ENCODE data around the gene CNOT9.
"Not testable (repeated sequence)": the region's sequence is repeated elsewhere in the genome, so short reads cannot be mapped to it uniquely, and the experiment has no call there.

The CNOT9 gene, protein sequence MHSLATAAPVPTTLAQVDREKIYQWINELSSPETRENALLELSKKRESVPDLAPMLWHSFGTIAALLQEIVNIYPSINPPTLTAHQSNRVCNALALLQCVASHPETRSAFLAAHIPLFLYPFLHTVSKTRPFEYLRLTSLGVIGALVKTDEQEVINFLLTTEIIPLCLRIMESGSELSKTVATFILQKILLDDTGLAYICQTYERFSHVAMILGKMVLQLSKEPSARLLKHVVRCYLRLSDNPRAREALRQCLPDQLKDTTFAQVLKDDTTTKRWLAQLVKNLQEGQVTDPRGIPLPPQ

DNA sequence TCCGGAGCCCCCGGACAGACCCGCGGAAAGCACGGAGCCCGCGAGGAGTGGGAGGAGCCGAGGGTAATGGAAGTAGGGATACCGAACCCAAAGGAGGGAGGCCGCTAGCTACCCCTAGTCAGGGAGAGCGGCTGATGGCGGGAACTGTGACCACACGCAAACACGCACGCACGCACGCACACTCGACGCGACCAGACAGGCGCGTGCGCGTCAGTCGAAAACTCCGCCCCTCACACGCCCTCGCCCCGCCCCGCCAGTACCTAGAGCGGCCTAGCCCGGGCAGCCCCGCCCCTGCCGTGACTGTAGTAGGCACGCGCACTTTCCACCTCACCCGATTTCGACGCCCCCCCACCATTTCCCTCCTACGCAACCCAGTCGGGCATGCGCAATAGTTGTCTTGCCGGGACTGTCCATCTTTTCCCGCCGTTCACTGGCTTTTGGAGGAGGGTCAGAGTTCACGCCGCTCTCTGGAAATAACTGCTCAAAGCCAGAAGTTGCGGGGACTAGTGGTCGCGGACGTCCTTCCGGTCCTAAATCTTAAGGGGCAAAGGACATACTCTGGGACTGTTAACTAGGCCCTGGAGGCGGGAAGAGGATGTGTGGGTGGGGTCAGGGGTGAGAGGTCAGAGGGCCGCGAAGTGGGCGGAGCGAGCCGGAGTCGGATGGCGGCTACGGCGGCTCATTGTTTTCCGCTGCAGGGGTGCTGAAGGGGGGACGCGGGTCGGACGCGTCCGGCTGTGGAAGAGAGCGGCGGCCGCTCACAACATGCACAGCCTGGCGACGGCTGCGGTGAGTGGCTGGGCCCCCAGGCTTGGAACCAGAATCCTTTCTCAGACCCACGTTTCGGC lies at the start of gene CNOT9, which contains the start of gene USP37:
CNOT9 (plus strand) TSS at position 650 of the 848 bp plus-strand sequence; CDS start at position 766, 116 bp downstream.
USP37 (minus strand) TSS at position 162 of the 848 bp plus-strand sequence. CDS start 9,698 bp downstream, outside the sequence.
- DNase-seq (ENCODE audit: low read depth in 1 of 2, low spot score in 1 of 2), result peak; percentile 100

DNA sequence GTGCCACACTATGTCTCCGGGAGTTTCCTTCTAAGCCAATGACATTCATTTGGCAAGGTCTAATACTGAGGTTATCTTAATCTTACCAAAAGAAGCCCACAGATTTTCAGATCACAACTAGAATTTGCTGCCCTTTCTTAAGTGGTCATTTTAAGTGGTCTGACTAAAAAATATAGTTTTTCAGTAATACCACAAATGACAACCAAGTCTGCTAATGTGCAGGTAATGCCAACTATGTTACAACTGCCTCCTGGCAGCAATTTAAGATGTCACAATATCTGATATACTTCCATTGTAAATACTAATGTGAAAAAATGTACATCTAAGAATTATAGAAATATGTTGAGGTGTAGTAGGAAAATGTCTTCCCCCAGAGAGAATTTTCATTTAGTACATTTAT lies 49.8 kb upstream of the CNOT9 start:
- DNase-seq (ENCODE audit: low read depth in 1 of 2, low spot score in 1 of 2), result no peak

DNA sequence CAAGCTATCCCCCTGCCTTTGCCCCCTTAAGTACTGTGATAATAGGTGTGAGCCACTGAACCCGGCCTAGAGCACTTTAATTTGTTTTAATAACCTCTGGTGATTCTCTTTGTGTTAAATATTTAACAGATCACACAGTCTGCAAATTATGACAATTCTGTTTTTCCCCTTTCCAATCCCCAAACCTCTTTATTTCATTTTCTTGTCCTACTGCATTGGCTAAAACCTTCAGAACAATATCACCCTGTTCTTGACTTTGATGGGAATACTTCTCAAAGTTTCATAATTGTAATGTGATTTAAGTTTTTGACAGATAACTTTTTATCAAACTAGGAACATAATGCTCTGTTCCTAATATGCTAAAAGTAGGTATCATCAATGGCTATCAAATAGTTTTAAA lies 45.0 kb upstream of the CNOT9 start:
- no peak for DNase-seq (ENCODE audit: low read depth in 1 of 2, low spot score in 1 of 2)

DNA sequence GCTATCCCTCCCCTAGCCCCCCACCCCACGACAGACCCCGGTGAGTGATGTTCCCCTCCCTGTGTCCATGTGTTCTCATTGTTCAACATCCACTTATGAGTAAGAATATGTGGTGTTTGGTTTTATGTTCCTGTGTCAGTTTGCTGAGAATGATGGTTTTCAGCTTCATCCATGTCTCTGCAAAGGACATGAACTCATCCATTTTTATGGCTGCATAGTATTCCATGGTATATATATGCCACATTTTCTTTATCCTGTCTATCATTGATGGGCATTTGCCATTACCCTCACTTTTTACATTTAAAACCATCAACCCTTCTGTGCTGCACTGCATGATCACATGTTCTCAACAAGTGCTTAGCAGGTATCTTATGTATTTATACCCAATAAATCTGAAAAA lies 40.2 kb upstream of the CNOT9 start:
- not testable (repeated sequence) for DNase-seq (ENCODE audit: low read depth in 1 of 2, low spot score in 1 of 2)

DNA sequence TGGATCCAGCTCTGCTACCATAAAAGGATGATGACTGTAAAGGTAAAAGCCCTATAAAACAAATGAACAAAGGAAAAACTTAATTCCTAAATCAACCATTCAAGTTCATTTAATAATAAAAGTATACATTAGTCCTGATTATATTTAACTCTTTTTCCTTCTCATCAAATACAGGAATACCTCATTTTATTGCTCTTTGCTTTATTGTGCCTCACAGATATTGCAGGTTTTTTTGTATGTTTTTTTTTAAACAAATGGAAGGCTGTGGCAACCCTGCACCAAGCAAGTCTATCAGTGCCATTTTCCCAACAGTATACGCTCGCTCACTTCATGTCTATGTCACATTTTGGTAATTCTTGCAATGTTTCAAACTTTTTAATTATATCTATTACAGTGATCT lies 38.6 kb upstream of the CNOT9 start:
- no peak for DNase-seq (ENCODE audit: low read depth in 1 of 2, low spot score in 1 of 2)

DNA sequence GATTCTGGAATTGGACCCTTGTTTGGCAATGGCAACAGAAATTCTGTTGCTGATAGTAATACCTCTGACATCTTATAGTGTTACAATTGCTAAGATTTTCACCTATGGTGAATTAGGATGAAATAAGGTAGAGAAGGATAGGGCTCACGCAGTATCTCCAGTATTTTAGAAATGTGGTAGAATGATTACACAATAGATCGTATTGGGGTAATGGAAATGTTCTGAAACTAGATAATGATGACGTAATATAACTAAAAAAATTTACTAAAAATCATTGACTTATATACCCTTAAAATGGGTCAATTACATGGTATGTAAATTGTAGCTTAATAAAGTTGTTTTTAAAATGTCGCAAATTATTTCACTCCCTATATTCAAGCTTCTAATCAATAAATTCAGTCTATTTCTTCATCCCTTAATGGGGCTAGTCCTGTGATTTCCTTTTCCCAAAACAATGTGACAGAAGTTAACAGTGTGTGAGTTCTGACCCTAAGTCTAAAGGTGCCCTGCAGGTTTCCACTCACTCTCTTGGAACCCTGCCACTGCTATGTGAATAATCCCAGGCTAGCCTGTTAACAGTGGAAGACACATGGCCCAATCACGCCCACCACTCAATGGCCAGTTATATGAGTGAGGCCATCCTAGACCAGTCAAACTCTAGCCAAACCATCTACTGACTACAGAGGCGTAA lies 31.7 kb upstream of the CNOT9 start:
- no peak for DNase-seq (ENCODE audit: low read depth in 1 of 2, low spot score in 1 of 2)

DNA sequence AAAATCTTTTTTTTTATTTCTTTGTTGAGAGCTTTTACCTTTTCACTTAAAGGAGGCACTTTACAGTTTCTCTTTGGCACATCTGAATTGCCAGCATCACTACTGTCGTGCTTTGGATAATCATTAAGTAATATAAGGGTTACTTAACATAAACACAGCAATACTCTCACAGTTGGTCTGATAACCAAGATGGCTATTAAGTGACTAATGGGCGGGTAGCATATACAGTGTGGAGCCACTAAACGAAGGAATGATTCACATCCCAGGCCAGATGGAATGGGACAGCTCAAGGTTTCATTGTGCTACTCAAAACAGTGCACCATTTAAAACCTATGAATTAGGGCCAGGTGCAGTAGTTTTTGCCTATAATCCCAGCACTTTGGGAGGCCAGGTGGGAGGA lies 28.6 kb upstream of the CNOT9 start:
- no peak for DNase-seq (ENCODE audit: low read depth in 1 of 2, low spot score in 1 of 2)

DNA sequence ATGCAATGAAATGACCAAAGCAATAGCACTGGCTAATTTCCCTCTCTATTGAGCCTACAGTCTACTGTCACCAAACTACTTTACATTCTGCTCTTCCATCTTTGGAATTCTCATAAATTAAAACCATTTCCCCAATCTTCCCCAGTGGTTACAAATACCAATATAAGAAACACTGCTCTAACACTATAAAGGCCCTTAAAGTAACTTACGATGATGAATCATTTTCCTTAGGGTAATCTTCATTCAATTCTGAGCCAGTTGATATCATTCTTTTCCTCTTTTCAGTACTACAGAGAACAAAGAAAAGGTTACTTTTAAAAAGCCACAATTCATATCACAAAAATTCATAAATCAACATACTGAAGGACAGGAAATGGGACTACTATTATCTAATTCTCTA lies 22.6 kb upstream of the CNOT9 start:
- no peak for DNase-seq (ENCODE audit: low read depth in 1 of 2, low spot score in 1 of 2)

DNA sequence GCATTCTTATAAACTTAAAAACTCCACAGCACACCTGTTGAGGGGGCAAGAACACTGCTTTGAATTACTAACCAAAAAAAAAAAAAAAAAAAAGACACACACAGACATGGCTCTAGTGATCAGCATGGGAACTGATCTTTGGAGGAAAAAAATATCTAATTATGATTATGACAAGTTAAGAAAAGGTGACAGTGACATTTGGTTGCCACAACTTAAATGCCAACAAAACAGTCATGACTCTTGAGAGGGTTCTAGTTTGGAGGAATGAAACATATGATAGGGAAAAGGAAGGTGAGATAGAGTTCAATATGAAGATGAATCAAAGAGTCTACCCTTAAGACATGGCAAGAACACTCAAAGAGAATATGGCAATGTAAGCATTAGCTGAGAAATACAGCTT lies 21.1 kb upstream of the CNOT9 start:
- no peak for DNase-seq (ENCODE audit: low read depth in 1 of 2, low spot score in 1 of 2)

DNA sequence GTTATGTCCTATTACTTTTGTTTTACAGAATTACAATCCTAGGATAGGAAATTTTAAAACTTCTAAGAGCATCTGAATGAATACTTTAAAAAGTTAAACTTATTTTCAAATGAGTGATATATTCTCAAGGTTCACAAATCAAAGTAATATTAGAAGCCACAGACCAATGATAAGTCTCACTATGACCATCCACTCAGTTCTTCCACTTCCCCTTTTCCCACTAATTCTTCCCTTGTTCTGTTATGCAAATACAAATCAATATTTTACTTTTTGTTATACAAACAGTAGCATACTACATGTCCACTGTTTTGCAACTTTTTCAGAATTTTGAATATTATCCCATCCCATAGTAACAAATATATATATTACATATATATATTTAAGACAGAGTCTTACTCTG lies 20.7 kb upstream of the CNOT9 start:
- no peak for DNase-seq (ENCODE audit: low read depth in 1 of 2, low spot score in 1 of 2)

DNA sequence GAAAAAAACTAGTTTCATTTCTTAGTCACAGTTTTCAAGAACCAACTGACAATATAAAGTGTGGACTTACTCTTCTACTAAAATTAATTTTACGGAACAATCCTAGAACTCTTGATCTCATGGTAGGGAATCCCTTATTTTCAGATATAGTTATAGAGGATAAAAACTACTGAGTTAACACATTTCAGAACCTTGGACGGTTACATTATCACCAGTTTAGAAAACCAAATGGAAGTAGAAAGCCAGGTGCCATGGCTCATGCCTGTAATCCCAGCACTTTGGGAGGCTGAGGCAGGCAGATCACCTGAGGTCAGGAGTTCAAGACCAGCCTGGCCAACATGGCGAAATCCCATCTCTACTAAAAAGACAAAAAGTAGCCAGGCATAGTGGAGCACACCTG lies 14.4 kb upstream of the CNOT9 start:
- DNase-seq (ENCODE audit: low read depth in 1 of 2, low spot score in 1 of 2), result not testable (repeated sequence)

DNA sequence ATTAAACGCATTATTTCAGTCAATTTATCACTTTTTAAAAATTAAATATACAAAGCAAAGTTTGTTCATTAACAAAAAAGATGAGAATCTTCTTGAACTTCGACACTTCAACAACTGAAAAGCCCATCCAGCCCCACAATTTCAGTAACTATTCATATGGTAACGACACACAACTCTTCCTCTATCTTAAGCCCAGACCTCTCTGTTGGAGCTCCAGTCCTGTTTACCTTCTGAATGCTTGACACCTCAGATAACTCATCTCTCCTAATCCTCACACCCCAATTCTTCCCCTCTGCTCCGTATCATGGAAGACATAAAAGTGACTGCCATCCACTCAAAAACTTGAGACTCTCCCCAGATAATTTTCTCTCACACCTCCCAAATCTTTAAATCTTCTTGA lies 13.1 kb upstream of the CNOT9 start:
- no peak for DNase-seq (ENCODE audit: low read depth in 1 of 2, low spot score in 1 of 2)

DNA sequence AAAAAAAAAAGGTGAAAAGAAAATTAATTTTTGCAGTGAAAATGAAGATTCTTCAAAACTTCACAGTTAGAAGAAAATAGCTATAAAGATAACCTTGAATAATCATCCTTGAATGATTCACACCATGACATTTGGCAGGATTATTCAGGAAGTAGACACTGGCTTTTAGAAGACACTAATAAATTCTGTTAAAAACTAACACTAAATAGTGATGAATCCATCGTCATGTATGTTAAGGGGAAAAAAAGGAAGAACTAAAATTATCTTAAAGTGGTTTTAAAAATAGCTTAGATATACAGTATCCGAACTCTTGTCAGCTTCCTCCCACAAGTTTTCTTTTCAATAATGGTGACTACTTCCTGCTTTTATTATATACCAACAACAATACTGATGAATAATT lies 10.7 kb upstream of the CNOT9 start:
- no peak for DNase-seq (ENCODE audit: low read depth in 1 of 2, low spot score in 1 of 2)

DNA sequence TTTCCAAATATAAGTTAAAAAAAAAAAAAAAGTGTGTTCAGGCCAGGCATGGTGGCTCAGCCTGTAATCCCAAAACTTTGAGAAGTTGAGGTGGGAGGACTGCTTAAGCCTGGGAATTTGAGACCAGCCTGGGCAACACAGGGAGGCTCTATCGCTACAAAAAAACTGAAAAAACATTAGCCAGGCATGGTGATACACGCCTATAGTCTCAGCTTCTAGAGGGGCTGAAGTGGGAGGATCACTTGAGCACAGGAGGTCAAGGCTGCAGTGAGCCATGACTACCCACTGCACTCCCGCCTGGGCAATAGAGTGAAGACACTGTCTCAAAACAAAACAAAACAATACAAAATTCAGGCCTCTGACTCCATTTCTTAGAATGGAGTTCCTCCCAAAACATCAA lies 9.7 kb upstream of the CNOT9 start:
- no peak for DNase-seq (ENCODE audit: low read depth in 1 of 2, low spot score in 1 of 2)

DNA sequence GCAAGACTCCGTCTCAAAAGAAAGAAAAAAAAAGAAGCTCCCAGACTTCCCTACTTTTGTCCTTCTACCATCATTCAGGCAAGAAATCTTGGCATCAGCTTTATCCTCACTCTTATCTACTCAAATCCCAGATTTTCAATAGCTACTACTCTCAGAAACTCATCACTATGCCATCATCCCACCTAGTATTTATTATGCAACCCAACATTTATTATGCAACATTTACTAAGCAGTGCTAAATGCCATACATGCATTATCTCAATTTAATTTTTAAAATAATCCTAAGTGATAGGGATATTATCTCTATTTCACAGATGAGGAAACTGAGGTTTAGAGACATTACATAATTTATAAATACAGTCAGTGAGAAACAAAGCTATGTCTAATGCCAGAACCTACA lies 4.6 kb upstream of the CNOT9 start:
- DNase-seq (ENCODE audit: low read depth in 1 of 2, low spot score in 1 of 2), result no peak

DNA sequence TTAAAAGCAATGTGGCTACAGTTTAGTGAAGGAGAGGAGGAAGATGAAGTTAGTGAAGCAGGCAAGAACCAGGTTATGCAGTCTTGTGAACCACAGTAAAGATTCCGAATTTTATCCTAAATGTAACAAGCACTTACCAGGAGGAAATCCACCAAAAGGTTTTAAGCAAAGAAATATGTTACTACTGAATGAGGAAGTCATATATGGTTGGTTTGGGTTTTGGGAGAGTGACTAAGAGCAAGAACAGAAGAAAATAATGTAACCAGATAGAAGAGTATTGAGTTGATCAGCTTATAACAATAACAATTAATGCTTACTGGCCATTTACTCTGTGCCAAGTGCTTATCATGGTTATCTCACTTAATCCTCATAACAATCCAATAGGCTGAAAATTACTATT lies 2.3 kb upstream of the CNOT9 start:
- DNase-seq (ENCODE audit: low read depth in 1 of 2, low spot score in 1 of 2), result no peak

DNA sequence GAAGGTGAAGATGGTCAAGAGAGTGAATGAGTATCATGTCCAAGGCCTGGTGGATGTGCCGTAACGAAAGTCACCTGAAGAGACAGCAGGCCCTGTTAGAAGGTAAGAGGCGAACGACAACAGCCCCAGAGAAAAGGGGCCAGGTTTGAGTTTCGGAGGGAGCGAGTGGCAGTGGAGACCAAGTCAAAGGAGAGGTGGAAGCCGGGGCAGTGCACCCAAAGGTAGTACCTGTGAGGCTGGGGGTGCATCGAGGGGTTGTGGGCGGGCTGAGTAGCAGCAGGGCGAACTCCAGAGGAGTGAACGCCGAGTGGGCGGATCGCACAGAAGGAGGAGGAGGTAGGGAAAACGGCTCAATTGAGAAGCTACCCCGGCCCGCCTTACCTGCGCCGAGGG lies 846 bp upstream of the CNOT9 start:
- no peak for DNase-seq (ENCODE audit: low read depth in 1 of 2, low spot score in 1 of 2)

DNA sequence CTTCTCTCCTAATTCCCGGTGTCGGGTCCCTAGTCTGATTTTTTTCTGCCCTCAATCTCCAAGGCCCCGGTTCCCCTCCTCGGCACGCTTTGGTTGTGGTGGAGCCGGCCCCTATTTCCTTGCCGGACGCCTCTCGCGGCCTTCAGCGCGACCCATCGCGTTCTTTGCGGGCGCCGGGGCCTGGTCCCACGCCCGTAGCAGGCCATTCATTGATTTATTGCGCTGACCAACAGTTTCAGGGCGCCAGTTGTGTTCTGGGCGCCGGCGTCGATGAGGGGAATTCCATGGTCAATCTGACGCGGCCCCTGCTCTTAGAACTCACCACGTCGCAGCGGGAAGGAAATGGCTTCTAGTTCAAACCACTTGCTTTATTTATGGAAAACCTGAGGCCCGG lies 396 bp downstream of the CNOT9 start:
- peak in 1 of 2 donors; percentile 41 for DNase-seq (ENCODE audit: low read depth in 1 of 2, low spot score in 1 of 2)

DNA sequence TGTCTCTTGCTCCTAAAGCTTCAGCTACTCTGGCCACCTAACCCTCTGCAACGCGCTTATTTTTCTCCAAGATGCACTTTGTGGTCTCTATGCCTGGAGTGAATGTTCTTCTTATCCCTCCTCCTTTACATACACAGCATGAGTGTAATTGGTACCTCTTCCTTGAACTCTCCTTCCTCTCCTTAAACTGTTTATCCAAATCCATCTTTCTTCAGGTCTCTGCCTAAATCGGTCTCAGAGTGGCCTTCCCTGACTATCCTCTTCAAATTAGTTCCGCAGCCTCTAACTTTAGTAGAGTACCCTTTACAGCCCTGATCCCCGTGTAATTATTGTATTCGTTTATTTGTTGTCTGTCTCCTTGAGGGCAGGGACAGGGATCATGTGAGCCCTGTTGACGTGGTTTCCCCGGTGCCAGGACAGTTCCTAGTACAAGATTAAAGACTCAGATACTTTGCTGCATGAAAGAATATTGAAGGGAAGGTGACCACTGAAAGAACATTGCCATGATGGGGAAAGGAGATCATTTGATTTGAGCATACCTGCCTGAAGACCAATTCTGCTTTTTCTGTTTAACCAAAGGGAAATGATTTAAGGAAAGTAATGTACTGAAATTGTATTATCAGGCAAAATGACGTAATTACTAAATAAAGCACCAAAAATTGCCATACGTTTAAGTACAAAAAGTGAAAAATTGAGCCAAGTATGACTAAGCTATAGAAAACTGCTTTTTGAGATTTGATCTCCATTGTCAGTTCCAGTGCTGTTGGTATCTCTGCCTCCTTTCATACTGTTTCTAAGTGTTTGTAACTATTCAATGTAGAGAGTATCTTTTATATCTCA lies 1.2 kb downstream of the CNOT9 start:
- no peak for DNase-seq (ENCODE audit: low read depth in 1 of 2, low spot score in 1 of 2)

DNA sequence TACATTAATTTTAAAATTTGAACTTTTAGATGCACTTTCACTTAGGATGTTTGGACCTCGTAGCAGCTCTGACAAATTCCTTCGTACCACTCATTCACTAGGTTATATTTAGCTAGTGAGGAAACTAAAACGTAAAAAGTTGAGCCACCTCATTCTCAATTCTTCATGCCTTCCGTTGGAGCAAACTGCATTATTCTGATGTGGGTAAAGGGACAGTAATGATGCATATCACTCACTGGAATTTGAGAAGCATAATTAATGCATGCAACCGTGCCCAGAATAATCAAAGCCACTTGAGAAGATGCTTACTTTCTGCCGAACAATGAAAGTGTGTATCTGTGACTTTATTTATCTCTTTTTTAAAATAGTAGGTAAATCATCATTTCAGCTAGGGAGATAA lies 2.2 kb downstream of the CNOT9 start:
- no peak for DNase-seq (ENCODE audit: low read depth in 1 of 2, low spot score in 1 of 2)

DNA sequence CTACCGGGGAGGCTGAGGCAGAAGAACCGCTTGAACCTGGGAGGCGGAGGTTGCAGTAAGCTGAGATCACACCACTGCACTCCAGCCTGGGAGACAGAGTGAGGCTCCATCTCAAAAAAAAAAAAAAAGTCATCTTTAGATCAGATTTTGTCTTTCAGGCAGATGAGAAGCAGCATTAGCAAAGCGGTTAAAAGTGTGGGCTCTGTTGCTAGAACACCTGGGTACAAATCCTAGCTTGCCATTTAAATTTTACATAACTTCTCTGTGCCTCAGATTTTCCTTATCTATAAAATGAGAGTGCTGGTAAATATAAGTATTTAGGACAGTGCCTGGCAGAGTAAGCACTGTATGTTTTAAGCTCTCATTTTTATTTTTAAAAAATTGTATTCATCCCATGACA lies 8.2 kb downstream of the CNOT9 start:
- no peak for DNase-seq (ENCODE audit: low read depth in 1 of 2, low spot score in 1 of 2)

Measured in activated CD4-positive, alpha-beta T cell treated with anti-CD3 and anti-CD28 coated beads, Interleukin-2, amount 50 U/mL, for 24 hours (primary cell).